H1 (cell line): ENCODE measurements around the gene PKP1. TPM values are rescaled to one million over a fixed set of nuclear protein-coding genes. Genes with fewer than 3 reads are reported as not detected.

Experiments
- CTCF ChIA-PET: fragments of 300-600 bp; sonication (Branson Sonifier 250); formaldehyde crosslinking; loops from one replicate; lab custom pipeline; 2021; ENCODE audit not compliant: partially characterized antibody; lab: Charles Lee
- POLR2A ChIA-PET: fragments of 300-600 bp; sonication (Branson Sonifier 250); formaldehyde crosslinking; loops from one replicate; lab custom pipeline; 2021; ENCODE audit warnings: inconsistent platforms; ENCODE audit not compliant: partially characterized antibody; lab: Charles Lee
- DNase-seq, 2 experiments: peaks; one replicate each; pipeline versions ENCODE4 v3.0.0 to v3.0.0-alpha.2; 2010 to 2022; ENCODE audit warnings: low spot score in 2 of 2, low read depth in 1 of 2, mixed read lengths in 1 of 2
- FAIRE-seq: peaks from 2 replicates; lab custom pipeline; 2011; peaks lifted over from hg19 to GRCh38; lab: Jason Lieb, UNC
- H2AFZ ChIP-seq: 2 replicates; pipeline ENCODE4 v1.8.1; 2012; ENCODE audit warnings: low read length, inconsistent platforms
- H2AK5ac ChIP-seq: 2 replicates; pipeline ENCODE4 v1.6.1; 2013; ENCODE audit warnings: low read depth, low read length
- H2BK120ac ChIP-seq: replicated peaks from 2 replicates; pipeline ENCODE3; 2013; ENCODE audit warnings: low read depth, low read length, inconsistent platforms
- H2BK12ac ChIP-seq: 2 replicates; pipeline ENCODE4 v1.6.1; 2013; ENCODE audit warnings: low read depth, low read length
- H2BK15ac ChIP-seq: 2 replicates; pipeline ENCODE4 v1.6.1; 2013; ENCODE audit warnings: low read length
- H2BK20ac ChIP-seq: 2 replicates; pipeline ENCODE4 v1.6.1; 2013; ENCODE audit warnings: low read length
- H2BK5ac ChIP-seq: 2 replicates; pipeline ENCODE4 v1.6.1; 2013; ENCODE audit warnings: low read depth, low read length
- H3K14ac ChIP-seq: 2 replicates; pipeline ENCODE4 v1.6.1; 2013; ENCODE audit warnings: inconsistent platforms; ENCODE audit not compliant: insufficient read length
- H3K18ac ChIP-seq: 2 replicates; pipeline ENCODE4 v1.6.1; 2013; ENCODE audit warnings: low read length; ENCODE audit errors: extremely low read depth
- H3K23ac ChIP-seq: 2 replicates; pipeline ENCODE4 v1.6.1; 2013; ENCODE audit warnings: inconsistent platforms; ENCODE audit not compliant: insufficient read length
- H3K23me2 ChIP-seq: 2 replicates; pipeline ENCODE4 v1.6.1; 2013; ENCODE audit warnings: low read depth, low read length
- H3K27ac ChIP-seq: 2 replicates; pipeline ENCODE4 v1.6.1; 2011; ENCODE audit warnings: low read depth, low read length, inconsistent platforms
- H3K27me3 ChIP-seq, 4 experiments: replicated peaks in 1 of 4; 1 replicate in 1 of 4; 2 replicates in 3 of 4; pipeline versions ENCODE4 v1.6.1 to v1.8.1; 2011 to 2013; ENCODE audit warnings: low read length in 3 of 4, mild to moderate bottlenecking in 3 of 4, inconsistent platforms in 2 of 4, mixed read lengths in 2 of 4, moderate library complexity in 1 of 4; ENCODE audit not compliant: control insufficient read depth in 3 of 4, insufficient read depth in 3 of 4; ENCODE audit errors: extremely low read depth in 1 of 4
- H3K36me3 ChIP-seq, 4 experiments: 2 replicates each; pipeline versions ENCODE4 v1.6.1 to v1.8.1; 2011 to 2013; ENCODE audit warnings: mild to moderate bottlenecking in 4 of 4, low read length in 3 of 4, moderate library complexity in 2 of 4, control low read depth in 1 of 4, inconsistent platforms in 1 of 4; ENCODE audit not compliant: insufficient read depth in 4 of 4, control insufficient read depth in 2 of 4
- H3K4ac ChIP-seq: replicated peaks from 2 replicates; pipeline ENCODE3; 2013; ENCODE audit warnings: low read length, low read depth, mixed read lengths, inconsistent platforms; ENCODE audit not compliant: insufficient read length
- H3K4me1 ChIP-seq, 4 experiments: replicated peaks in 1 of 4; 1 replicate in 1 of 4; 2 replicates in 3 of 4; pipeline versions ENCODE4 v1.6.1 to v1.8.1; 2011 to 2013; ENCODE audit warnings: low read length in 3 of 4, inconsistent platforms in 2 of 4, mixed read lengths in 1 of 4; ENCODE audit not compliant: insufficient read depth in 4 of 4, control insufficient read depth in 3 of 4
- H3K4me2 ChIP-seq, 2 experiments: 2 replicates each; pipeline versions ENCODE4 v1.6.1 to v1.8.1; 2011 to 2013; ENCODE audit warnings: low read depth in 2 of 2, low read length in 2 of 2, control low read depth in 1 of 2, inconsistent platforms in 1 of 2, mild to moderate bottlenecking in 1 of 2; ENCODE audit not compliant: insufficient read depth in 1 of 2
- H3K4me3 ChIP-seq, 4 experiments: fragments of 200-600, 300-600 bp in 1 of 4; sonication (generic), shearing (Covaris generic), sonication (Bioruptor Twin) in 1 of 4; 2 replicates each; pipeline versions ENCODE4 v1.5.1 to v1.8.1; 2011 to 2016; ENCODE audit warnings: low read length in 4 of 4, low read depth in 3 of 4, control low read depth in 2 of 4, inconsistent platforms in 2 of 4, mild to moderate bottlenecking in 2 of 4, mixed read lengths in 1 of 4, moderate library complexity in 1 of 4; ENCODE audit not compliant: insufficient read depth in 2 of 4; ENCODE audit errors: extremely low read depth in 1 of 4
- H3K56ac ChIP-seq: replicated peaks from 2 replicates; pipeline ENCODE3; 2013; ENCODE audit warnings: low read depth, mild to moderate bottlenecking, mixed read lengths, low read length, inconsistent platforms; ENCODE audit not compliant: insufficient read length
- H3K79me1 ChIP-seq: 2 replicates; pipeline ENCODE4 v1.6.1; 2013; ENCODE audit warnings: low read depth, low read length, control low read depth
- H3K79me2 ChIP-seq, 2 experiments: 2 replicates each; pipeline versions ENCODE4 v1.6.1 to v1.8.1; 2012 to 2013; ENCODE audit warnings: low read length in 2 of 2, mild to moderate bottlenecking in 2 of 2, inconsistent platforms in 1 of 2; ENCODE audit not compliant: insufficient read depth in 2 of 2, control insufficient read depth in 1 of 2
- H3K9ac ChIP-seq, 4 experiments: replicated peaks in 1 of 4; 1 replicate in 1 of 4; 2 replicates in 3 of 4; pipeline versions ENCODE4 v1.6.1 to v1.8.1; 2011 to 2013; ENCODE audit warnings: low read depth in 3 of 4, low read length in 3 of 4, control low read depth in 2 of 4, mild to moderate bottlenecking in 2 of 4, moderate library complexity in 2 of 4, inconsistent platforms in 1 of 4; ENCODE audit errors: extremely low read depth in 1 of 4
- H3K9me3 ChIP-seq, 2 experiments: 2 replicates each; pipeline versions ENCODE4 v1.6.1 to v1.8.1; 2012 to 2013; ENCODE audit warnings: mild to moderate bottlenecking in 2 of 2, moderate library complexity in 2 of 2, control low read depth in 1 of 2, inconsistent platforms in 1 of 2, low read depth in 1 of 2, low read length in 1 of 2, mixed read lengths in 1 of 2; ENCODE audit not compliant: insufficient read depth in 2 of 2
- H4K20me1 ChIP-seq, 2 experiments: replicated peaks in 1 of 2; 2 replicates each; pipeline versions ENCODE3 to v1.8.1; 2011 to 2013; ENCODE audit warnings: inconsistent platforms in 2 of 2, low read length in 2 of 2, mild to moderate bottlenecking in 1 of 2; ENCODE audit not compliant: insufficient read depth in 2 of 2, control insufficient read depth in 1 of 2
- H4K5ac ChIP-seq: 2 replicates; pipeline ENCODE4 v1.6.1; 2013; ENCODE audit warnings: low read length, low read depth, mixed read lengths, inconsistent platforms; ENCODE audit not compliant: insufficient read length
- H4K8ac ChIP-seq: 2 replicates; pipeline ENCODE4 v1.8.0; 2013; ENCODE audit warnings: mild to moderate bottlenecking, moderate library complexity, low read length, inconsistent platforms; ENCODE audit not compliant: insufficient read depth; ENCODE audit errors: extremely low read depth
- H4K91ac ChIP-seq: replicated peaks from 2 replicates; pipeline ENCODE3; 2013; ENCODE audit warnings: low read length, mixed read lengths, inconsistent platforms; ENCODE audit not compliant: insufficient read length
- BACH1 ChIP-seq: IDR thresholded peaks from 2 replicates; pipeline ENCODE4 v1.6.1; 2012; ENCODE audit warnings: low read length, improper control_type of control experiment
- HDAC2 ChIP-seq, 2 experiments: fragments of 300-600 bp in 1 of 2; sonication (generic) in 1 of 2; IDR thresholded peaks; 2 replicates each; pipeline ENCODE4 v1.6.1; 2011 to 2012; ENCODE audit warnings: low read depth in 2 of 2, low read length in 2 of 2, mild to moderate bottlenecking in 2 of 2, moderate library complexity in 2 of 2, borderline replicate concordance in 1 of 2, inconsistent platforms in 1 of 2
- POLR2A ChIP-seq, 2 experiments: IDR thresholded peaks; 1 replicate in 1 of 2; 2 replicates in 1 of 2; pipeline ENCODE4 v1.6.1; 2011; ENCODE audit warnings: low read depth in 2 of 2, low read length in 2 of 2, mild to moderate bottlenecking in 2 of 2; ENCODE audit errors: control extremely low read depth in 1 of 2
- RBBP5 ChIP-seq: IDR thresholded peaks from 2 replicates; pipeline ENCODE4 v1.7.1; 2012; ENCODE audit warnings: low read depth, mild to moderate bottlenecking, inconsistent platforms, low read length, moderate library complexity, borderline replicate concordance
- polyA plus RNA-seq, 7 experiments: library from polyadenylated mRNA; depleted of rRNA in 3 of 7; stranded (reverse) in 5 of 7; unstranded in 2 of 7; fragments of >200 nt in 5 of 7; fragments of 200-250 nt in 2 of 7; gene quantifications; 1 replicate in 5 of 7; 2 replicates in 1 of 7; 4 replicates in 1 of 7; pipeline versions ENCODE4 v1.2.1 to v1.2.3, GENCODE V29; 2011 to 2013; ENCODE audit warnings: missing spikeins in 2 of 7, mixed read lengths in 2 of 7
- total RNA-seq: library from RNA; stranded (reverse); fragmentation: NEBNext Ultra II Directional; extraction: Animal tissue kit (Norgen Biotek cat#: 25700); gene quantifications from 2 replicates; pipeline ENCODE4 v1.2.1, GENCODE V29; 2021

PKP1 gene
- total and polyA plus RNA-seq, 2 of the 8 experiments (the other 6 are each of a cell fraction or from before 2014, with no cell fraction given) = 0.21 to 0.95 TPM

DNA sequence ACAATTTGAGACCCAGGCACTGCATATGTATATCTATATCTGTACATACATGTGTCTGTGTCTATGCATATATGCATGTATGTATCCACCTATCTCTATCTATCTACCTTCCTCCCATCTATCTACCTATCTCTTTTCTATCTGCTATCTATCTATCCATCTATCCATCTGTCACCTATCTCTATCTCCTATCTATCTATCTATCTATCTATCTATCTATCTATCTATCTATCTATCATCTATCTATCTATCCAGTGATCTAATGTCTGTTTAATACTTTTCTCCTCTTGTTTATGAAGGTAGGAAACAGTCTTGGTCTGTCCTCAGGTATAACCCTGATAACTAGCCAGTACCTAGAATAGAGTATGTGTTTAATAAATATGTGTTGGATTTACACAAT lies 68.3 kb downstream of the PKP1 start:
- no peak overlapping the region for H3K27ac ChIP-seq
- no peak overlapping the region for H3K4ac ChIP-seq
- H3K27me3 ChIP-seq = no peaks in the 10 kb centered on the region
- H3K18ac ChIP-seq = no peak overlapping the region
- H2BK12ac ChIP-seq = no peak overlapping the region
- no peak overlapping the region for H2BK5ac ChIP-seq
- no peaks in the 10 kb centered on the region for H3K36me3 ChIP-seq
- POLR2A ChIA-PET = no interaction called here
- DNase-seq = no peak
- no peak overlapping the region for H4K91ac ChIP-seq
- no peak overlapping the region for H3K14ac ChIP-seq
- peaks cover 8 to 22% (median 10%) of the 10 kb centered on the region in 4 experiments for H3K4me1 ChIP-seq
- no peaks in the 10 kb centered on the region for H4K20me1 ChIP-seq
- no peak for TF ChIP-seq POLR2A (IDR thresholded peaks at IDR 0.05; ENCODE audit: control extremely low read depth in 1 of 2, low read depth in 2 of 2, low read length in 2 of 2)
- no peak for TF ChIP-seq RBBP5
- no peak for TF ChIP-seq BACH1
- TF ChIP-seq HDAC2 (IDR thresholded peaks at IDR 0.05; ENCODE audit: borderline replicate concordance in 1 of 2, low read depth in 2 of 2, low read length in 2 of 2) = no peak
- TF ChIP-seq, all 59 proteins: peak for 0
- Histone ChIP-seq H3K23me2 (no peaks in the 10 kb centered on the region), H3K4me3 (no peak overlapping the region), H3K56ac (no peak overlapping the region), H4K8ac (no peak overlapping the region), H2AK5ac (no peak overlapping the region), H3K9ac (no peak overlapping the region), H2BK15ac (no peak overlapping the region), H3K79me1 (no peaks in the 10 kb centered on the region), H4K5ac (no peak overlapping the region), H2AFZ (no peak overlapping the region), H3K4me2 (no peak overlapping the region), H3K79me2 (no peaks in the 10 kb centered on the region), H3K23ac (no peak overlapping the region), H3K9me3 (no peaks in the 10 kb centered on the region), H2BK120ac (no peak overlapping the region), H2BK20ac (no peak overlapping the region)
- CTCF ChIA-PET = no interaction called here
- no peak for FAIRE-seq
